ENCODE results near the gene LYRM2.

LYRM2 gene

GRCh38 chr6:89590133-89590532, 48.4 kb downstream of the LYRM2 start:
- DNase-seq = no peak

- no peak for DNase-seq
These were observed 49.1 kb downstream of the LYRM2 start for GRCh38 chr6:89589297-89590025.

- DNase-seq = no peak
These were observed 53.4 kb downstream of the LYRM2 start for GRCh38 chr6:89585154-89585553.

- no peak for DNase-seq
These were observed 54.0 kb downstream of the LYRM2 start for GRCh38 chr6:89584539-89584938.

DNA sequence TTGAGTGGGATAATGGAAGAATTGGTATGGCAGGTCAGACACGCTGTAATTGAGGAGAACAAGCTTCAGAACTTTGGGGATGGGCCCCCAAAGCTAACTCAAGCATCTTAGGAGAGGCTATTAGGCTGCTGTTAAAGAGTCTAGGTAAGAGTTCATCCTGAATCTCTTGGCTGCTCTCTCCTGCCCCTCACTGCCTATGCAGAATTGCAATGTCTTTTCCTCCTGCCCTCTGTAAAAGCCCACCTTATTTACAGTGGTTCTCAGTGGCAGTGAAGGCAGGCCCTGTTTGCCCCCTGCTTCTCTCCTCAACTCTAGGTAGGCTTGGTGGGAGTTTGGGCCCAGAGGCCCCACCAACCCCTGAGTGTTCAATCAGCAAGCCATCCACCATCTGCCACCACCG, 55.0 kb downstream of the LYRM2 start:
- no peak for DNase-seq

DNA sequence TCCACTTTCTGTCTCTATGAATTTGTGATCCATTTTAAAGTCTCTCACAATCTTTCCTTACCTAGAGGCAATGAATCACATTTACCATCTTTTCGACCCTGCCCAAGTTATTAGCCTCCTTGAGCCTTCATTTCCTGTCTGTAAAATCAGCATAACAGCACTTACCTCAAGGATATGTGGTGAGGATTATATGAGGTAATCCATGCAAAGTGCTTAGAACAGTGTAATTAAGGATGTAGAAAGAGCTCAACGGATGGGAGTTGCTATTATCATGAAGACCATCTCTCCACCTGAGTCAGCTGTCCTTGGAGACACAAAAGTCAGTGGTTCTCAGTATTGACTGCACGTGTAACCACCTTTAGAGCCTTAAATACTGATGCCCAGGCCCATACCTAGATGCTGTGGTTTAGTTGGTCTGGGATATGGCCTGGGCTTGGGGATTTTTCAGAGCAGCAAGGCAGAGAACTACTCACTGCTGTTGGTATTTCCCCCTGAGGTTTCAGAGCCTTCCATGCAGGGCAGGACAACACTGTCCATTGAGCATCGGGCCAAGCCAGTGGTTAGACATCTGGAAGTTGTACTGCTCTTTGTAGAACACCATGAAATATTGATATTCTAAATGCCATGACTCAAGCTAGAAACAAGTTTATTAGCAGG, 55.8 kb downstream of the LYRM2 start:
- no peak for DNase-seq

GRCh38 chr6:89581689-89582088, 56.9 kb downstream of the LYRM2 start:
- no peak for DNase-seq

DNA sequence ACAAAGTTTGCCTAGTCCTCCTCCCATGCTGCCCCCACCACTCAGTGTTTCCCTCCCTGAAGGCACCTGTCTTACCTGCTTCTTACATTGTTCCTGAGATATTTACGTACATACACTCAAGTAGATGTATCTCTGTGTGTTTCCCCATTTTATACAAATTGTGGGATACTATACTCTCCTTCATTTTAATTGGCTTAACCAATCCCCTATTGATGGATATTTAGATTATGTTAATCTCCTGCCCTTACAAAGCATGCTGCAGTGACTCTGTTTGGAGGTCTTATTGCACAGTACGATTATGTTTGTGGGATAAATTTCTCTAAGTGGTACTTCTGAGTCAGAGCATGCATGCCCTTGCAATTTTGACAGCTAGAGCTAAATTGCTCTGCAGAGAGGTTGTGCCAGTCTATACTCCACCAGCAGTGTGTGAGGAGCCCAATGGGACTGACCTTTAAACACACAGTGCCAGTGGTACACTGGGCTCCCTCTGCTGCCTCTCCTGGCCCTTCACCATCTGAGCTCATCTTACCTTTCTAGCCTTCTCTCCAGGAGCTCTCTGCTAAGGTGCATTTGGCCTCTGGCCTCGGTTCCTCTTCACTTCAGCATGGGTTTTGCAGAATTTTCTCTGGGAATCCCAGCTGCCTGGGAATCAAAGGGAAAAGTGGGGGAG, 57.4 kb downstream of the LYRM2 start:
- no peak for DNase-seq

GRCh38 chr6:89575562-89575960, 63.0 kb downstream of the LYRM2 start:
- DNase-seq = no peak

DNA sequence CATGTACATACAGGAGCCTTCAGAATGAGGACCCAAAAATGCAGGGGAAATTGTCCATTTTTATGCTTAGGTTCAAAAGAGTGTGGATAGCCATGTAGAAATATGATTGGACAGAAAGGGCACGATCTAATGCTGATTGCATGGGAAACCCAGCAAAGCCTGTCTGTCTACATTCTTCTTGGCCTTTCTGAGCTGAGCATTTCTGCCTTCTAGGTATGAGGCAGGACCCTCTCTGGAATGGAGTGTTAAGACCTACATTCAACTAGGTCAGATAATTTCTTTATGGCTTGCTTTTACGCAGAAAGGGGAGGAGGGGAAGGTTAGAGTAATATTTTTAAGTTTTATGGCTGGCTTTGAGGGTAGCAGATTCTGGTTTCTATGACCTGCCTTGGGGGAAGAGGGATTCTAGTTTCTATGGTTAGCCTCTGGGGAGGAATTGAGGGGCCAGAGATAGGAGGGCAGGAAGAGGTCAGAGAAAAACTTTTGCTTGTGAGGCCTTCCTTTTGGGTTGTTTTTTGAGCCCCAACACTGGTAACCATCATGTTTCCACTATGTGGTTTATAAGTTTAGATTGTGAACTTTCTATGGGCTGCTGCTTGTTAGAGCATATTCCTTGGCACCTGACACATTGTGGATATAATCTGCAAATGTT, 63.5 kb downstream of the LYRM2 start:
- DNase-seq = no peak

DNA sequence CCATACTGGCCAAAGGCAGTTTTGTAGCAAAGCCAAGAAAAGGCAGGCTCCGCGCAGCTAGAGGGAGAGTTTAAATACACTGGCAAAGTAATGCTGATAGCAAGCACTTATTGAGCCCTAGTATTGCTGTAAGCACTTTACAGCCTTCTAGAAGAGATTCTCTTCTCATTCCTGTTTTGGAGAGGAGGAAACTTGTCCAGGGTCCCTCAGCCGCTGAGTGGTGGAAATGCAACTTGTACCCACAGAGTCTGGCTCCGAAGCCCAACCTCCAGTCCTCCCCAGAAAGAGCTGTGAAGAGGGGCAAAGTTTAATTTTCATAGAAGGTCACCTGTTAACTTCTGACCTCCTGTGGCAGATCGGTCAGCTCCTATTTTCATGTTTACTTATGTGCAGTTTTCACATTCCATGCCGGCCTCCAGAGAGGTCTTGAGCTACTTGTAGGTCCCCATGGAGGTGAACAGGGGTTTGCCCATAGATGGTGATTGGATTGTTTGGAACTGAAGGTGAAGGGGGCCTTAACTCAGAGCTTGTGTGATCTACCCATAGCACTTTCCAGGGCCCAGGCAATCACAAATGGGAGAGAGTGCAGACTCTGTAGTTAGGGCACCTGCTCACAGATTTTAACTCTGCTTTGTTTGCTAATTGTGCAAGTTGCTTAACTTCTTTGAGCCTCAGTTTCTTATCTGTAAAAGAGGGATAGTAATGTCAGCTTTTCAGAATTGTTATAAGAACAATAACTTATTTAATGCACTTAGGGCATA, 70.7 kb downstream of the LYRM2 start:
- DNase-seq = no peak

DNA sequence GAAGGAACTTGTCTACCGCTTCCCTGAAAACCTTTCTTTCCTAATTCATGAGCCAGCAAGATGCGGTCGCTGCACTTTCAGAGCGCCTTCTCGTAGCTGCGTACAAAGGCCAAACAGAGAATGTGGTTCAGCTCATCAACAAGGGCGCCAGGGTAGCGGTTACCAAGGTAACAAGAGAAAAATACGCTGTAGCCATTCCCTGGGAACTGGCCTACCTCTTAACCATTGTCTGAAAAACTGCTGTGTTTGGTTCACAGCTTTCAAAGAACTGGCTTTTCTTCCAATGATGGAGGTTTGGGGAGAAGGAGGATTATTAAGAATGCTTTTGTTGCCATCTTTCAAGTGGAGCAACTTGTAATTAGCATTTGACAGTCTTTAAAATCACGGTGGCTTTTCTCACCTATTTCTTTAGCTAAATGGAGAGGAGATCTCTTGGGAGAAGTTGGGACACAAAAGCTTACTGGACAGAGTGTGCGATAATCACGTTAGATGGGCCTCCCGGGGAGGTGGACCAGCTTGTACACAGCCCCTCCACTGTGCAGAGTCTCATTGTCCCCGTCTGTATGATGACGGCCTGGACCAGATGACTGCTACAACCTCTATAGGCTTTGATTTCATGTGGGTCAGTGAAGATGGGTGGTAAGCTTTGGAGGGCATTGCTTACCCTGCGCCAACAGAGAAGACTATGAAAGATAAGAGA, 71.5 kb downstream of the LYRM2 start:
- no peak for DNase-seq

GRCh38 chr6:89566008-89566800, 72.3 kb downstream of the LYRM2 start:
- DNase-seq = no peak

DNA sequence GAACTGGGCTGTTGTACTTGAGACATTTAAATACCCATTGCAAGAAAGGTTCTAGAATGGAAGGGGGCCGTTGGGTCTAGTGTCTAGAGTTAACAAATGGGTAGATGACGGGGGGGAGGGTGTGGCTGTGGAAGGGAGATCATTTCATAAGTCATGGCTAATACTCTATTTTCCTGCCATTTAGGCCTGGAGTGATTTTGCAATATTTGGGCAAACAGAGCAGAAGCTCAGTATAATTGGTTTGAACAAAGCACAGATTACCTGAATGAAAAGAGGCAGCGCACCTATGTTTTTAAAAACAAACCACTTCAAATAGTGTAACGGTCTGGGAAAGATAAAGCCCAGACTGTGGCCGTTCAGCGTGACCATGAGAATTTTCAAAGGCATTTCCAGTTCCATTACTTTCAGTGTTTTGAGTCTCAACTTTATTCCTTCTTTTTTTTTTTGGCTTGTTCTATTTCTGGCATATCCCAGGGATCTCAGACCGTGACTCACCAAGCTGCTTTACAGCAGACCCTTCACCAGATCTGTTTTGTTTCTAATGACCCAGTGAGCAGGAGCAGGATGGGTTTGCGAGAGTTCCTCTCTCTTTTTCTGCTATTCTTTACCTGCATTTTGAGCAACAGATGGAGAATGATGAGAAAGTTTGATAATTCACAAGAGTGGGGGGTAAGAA, 73.7 kb downstream of the LYRM2 start:
- DNase-seq = no peak

DNA sequence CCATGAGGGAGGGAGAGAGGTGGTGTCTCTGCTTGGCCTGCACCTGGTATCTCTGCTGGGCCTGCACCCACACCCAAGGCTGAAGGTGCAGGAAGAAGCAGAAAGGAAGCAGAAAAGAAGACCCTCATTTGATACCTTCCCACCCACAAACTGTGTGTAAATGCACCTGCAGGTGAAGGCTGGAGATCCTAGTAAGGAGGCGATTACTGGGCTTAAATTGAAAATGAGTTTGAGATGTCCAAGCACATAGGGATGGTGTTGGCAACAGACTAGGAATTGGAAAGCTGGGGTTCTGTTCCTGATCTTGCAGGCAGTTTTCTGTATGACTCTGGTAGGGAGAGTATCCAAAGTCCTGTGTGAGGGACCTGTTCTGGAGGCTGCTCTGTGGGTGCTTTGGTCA, 74.7 kb downstream of the LYRM2 start:
- DNase-seq = no peak

DNA sequence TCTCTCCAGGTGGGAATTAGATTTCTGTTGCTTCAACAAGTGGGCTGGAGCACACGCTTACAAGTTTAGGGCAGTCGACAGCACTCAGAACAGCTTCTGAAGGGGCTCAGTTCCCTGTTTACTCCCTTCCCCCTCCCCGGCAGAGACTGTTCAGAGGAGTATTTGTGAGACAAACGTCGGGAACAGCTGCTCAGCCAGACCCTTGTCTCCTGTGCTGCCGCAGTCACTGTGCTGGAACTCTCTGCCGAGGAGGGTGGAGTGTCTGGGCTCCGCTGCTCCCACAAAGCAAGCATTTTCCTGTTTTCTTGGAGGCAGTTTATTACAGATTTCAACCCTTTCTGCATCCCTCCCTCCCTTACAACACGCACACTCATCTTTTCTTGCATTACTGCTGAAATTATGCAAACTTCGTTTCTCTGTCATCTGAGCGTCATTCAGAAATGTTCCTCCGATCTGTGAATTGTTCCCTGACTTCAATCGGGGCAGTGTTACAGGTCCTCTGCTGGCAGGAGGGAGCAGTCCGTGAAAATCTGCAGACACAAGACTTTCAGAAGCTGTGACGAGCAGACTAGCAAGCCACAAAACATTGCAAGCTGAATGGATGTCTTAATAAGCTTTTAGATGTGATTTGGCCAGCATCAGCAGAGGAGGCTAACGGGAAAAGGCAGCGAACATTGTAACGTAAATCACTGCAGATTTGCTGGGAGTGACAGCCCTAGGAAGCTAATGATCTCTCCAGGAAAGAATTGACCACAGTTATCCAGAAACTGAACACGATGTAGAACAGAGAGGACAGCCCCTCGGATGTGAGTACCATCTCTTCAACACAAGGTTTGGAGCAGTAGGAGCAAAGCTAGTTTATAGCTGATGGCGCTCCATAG, 76.2 kb downstream of the LYRM2 start:
- DNase-seq = no peak

DNA sequence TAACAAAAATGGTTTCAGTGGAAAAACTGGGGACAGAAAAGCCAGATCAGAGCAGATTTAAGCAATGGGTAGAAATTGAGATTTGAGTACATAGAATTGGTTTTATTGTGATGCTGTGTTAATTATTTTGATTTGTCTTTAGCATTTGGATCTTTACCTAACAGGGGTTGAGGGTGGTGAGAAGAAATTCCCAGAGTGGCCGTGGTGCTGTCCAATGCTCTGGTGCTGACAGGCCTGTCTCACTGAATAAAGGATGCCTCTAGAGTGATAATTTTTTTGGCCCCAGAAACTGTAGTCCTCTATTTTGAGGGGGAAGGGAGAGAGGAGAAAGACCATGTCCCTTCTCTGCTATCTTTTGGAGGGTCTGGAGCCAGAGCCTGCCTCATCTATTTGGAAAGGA, 79.1 kb downstream of the LYRM2 start:
- DNase-seq = no peak

- DNase-seq = no peak
These were observed 82.7 kb downstream of the LYRM2 start for GRCh38 chr6:89555806-89556205.

GRCh38 chr6:89555031-89555430, 83.5 kb downstream of the LYRM2 start:
- DNase-seq = no peak

- DNase-seq = no peak
These were observed 84.4 kb downstream of the LYRM2 start for GRCh38 chr6:89554106-89554505.

Data from stimulated activated CD4-positive, alpha-beta T cell treated with anti-CD3 and anti-CD28 coated beads, Interleukin-4, amount 100 ng/mL, for 24 hours (primary cell).